Renal cortex interstitium (tissue), 11 donors: ENCODE data around the gene PRDX2. TPM values are rescaled to one million over a fixed set of nuclear protein-coding genes. Genes with fewer than 3 reads are reported as not detected.

ENCODE experiments used
- DNase-seq, 11 donors: peaks; one replicate each; pipeline ENCODE4 v3.0.0-alpha.2; 2013; ENCODE audit warnings: low read depth in 9 of 11, low spot score in 4 of 11; ENCODE audit errors: extremely low read depth in 1 of 11
- polyA plus RNA-seq, 3 donors: library from polyadenylated mRNA; unstranded; fragments of 120-200 nt; gene quantifications; one replicate each; pipeline ENCODE4 v1.2.1, GENCODE V29; 2013; ENCODE audit not compliant: insufficient read length in 3 of 3

PRDX2 gene
- polyA plus RNA-seq, 3 donors: 283 to 360 (median 327) TPM

DNA sequence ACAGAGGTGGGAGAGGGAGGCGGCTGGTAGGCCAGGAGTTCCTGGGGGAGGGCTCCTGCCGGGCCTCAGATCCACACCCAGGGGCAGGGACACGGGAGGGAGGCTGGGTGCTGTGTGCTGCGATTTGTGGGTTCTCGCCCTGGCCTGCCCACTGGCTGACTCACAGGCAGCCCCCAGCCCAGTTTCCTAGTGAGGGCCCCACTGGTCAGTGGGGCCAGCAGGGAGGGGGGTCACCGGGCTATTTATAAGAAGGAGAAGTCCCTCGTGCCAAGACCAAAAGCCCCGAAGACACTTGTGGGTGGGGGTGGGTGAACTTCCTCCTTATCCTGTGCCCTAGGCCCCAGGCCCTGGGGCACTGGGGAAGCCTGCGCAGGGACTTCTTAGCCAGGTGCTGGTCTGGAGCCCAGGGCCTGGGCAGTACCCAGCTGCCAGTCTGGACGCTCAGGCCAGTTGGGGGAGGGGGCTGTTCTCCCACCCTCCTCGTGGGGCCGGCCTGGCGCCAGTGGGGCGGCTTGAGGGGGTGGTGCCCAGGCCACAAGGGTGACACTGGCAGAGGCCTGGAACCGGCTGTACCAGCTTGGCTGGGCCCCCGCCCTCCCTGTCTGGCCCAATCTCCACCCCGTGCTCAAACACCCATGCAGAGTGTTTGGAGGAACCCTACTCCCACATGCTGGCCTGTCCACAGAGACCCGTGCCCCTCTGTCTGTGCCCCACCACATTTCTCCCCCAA lies 15.3 kb downstream of the PRDX2 start:
- no peak for DNase-seq

DNA sequence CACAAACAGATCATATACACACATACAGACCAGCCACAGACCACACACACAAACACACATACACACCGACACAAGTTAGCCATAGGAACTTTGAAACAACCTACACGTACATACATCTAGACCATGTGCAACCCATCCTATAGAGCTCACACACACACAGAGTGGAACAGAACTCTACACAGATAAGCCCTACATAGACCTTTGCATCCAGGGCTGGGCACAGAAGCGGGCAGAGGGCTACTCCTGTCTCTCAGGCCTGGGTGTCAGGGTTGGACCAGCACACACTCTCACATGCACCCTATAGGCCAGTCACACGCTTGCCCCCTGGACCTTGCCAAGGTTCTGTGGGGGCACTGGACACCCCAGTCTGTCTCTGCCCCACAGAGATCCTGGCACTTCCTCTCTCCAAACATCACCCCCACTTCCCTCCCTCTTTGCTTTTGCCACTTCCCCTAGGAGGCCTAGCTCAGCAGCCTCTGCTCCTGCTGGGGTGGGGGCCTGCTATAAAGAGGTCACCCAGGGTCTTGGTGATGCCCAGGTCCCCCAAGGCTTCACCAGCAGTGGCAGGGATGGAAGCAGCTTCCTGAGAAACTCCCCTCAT lies 16.1 kb downstream of the PRDX2 start:
- DNase-seq: no peak

DNA sequence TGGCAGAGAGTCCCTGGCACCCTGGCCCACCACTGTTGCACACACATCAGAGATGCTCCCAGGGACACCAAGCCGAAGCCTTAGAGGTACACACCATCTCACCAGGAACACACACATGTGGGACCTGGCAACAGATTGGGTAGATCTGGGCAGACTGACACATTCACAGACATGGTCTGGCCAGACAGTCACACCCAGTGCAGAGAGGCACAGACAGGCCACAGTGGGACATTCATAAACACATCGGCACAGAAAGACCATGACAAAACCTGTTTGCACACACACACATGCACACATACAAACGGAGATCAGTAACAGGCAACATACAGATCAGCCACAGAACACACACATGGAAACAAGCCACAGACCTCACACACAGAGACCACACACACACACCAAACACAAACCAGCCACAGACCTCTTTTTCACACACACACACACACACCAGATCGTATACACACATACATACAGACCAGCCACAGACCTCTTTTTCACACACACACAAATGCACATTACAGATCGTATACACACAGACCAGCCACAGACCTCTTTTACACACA lies 16.6 kb downstream of the PRDX2 start:
- no peak for DNase-seq

DNA sequence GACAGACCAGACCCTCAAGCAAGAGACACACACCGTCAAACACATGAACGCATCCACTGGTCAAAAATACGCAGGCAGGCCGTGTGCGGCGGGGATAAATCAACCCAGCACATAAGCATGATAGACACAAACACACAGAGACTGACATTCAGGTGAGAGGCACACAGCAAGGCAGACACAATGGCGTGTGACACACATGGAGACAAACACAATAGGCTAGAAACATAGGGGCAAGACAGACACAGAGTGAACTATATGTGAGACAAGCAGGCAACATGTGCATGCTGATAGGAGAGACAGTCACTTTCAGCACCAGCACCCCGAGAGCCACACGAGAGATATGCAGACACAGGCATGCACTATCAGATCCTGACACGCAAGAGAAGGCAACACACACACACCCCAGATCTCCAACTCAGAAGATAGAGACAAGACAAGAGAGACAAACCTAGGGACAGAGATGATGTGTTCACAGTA lies 17.2 kb downstream of the PRDX2 start:
- no peak for DNase-seq

DNA sequence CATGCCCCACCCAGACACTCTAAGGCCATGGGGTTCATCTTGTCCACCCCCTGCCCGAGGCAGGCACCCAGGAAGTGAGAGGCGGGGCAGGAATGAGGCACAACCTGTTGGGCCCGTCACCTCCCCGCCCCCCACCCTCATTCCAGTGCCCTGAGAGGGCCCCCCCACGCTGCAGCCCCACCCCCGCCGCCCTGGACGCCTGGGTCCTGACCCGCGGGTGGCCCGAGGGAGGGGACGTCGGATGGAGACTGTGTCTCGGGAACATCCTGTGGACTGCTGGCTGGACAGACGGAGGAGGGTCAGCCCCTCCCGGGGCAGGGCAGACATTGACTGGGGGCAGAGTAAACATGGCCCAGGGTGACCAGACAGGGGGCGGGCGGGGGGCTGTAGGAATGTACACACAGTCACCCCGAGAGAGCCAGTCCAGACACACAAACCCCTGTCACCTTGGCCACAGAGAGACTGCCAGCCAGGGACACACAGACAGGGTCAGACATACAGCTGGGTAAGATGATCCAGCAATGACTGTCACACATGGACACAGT lies 17.7 kb downstream of the PRDX2 start:
- DNase-seq: no peak

DNA sequence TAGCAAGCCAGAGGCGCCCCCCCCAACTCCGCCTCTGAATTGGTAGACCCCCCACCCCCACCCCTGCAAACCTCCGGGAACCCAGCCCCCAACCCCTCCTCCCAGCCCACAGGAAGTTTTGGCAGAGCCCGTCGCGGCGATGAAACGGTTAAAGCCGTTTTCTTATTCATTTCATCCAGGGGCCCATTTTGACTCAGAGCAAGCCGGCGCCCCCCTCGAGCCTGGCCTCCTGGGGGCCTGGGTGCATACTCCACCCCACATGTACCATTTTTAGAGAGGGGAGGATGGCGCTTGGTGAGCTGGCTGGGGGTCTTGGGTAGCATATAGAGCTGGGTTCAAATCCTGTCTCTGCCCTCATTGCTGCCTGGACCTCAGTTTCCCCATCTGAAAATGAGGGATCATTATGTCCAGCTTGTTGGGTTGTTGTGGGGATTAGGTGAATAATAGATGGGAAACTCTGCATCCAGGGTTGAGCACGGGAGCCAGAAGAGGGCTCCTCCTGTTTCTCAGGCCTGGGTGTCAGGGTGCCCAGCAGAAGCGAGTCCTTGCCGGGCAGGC lies 18.2 kb downstream of the PRDX2 start:
- DNase-seq: no peak

DNA sequence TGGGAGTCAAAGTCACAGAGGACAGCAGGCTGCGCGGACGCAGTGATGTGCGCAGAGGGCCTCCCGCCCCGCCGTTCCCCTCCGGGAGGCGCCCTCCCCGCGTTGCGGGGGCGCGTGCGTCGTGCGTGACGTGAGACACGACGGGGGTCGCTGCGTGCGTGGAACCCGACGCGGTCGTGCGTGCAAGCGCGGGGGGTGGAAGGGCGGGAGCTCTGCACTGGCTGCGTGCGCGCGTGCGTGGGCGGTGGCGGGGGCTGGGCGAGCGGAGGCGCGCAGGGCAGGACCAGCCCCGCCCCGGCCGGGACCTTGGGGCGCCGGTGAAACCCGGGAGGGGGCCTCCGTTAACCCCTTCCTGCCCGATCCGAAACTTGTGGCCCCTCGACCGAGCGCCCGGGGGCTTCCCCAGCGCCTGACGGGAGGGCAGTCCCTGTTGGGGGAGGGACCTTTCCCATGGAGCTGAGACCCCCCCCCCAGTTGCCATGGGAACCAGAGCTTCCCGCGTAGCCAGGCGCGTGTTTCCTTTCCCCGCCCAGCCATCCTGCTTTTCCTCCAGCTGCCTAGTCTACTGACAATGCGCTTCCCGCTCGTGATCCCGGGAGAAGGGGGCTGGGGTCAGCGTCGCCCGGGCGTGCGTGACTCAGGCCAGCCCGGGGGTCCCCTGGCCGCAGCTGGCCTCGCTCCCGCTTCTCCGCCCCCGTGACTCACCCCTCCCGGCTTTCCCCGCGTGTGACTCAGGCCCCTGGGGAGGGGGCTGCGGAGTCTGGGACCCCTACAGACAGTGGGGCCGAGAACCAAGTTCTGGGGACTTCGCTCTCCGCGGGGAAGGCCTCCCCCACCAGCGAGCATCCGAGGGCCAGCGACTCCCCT lies 18.9 kb downstream of the PRDX2 start:
- peak in 1 of 11 donors; percentile 81 for DNase-seq

DNA sequence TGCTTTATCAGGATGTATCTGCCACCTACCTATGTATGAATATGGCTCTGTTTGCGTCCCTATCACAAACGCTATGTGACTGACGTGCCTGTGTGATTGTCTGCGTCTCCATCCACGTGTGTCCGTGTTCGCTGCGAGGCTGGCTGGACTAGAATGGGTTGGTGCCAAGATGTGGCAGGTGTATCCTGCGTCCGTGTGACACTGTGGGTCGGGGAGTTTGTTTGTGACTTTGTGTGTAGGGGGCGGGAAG lies 19.5 kb downstream of the PRDX2 start:
- no peak for DNase-seq

DNA sequence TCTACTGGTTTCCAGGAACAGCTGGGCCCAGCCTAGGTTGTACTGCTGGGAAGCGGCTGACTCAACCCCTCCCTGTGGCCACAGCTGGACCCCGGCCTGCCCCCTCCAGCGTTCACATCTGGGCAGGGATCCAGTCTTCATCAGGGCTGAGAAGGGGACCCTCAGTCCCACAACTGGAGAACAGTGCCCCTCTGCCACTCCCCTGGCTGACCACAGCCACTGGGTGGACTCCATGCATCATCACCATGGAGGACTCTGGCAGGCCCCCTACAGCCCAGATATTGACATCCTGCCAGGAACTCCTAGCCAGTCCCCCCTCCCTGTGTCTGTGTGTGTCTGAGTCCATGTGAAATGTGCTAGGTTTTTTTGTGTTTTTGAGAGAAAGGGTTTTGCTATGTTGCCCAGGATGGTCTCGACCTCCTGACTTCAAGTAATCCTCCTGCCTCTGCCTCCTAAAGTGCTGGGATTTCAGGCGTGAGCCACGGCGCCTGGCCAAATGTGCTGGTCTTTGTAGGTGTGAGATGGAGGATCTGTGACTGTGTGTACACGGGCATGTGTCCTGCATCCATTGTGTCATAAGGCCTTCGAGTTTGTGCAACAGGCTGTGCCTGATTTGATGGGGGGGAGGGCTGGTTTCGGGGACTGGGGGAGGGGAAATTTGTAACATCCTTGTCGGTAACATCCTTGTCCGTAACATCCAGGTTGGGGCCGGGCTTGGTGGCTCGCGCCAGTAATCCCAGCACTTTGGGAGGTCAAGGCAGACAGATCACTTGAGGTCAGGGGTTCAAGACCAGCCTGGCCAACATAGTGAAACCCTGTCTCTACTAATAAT lies 22.2 kb downstream of the PRDX2 start:
- DNase-seq: no peak

DNA sequence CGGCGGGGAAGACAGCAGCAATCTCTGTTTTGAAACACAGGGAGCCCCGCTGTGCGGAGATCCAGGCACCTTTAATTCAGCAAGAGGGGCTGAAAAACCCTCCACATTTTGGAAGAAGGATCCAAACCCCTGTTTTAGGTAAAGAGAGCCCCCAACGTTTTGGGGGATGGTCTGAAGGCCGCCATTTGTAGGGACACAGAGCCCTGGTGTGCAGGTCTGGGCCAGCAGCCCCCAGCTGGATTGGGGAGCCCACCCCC lies 22.8 kb downstream of the PRDX2 start:
- DNase-seq: no peak

DNA sequence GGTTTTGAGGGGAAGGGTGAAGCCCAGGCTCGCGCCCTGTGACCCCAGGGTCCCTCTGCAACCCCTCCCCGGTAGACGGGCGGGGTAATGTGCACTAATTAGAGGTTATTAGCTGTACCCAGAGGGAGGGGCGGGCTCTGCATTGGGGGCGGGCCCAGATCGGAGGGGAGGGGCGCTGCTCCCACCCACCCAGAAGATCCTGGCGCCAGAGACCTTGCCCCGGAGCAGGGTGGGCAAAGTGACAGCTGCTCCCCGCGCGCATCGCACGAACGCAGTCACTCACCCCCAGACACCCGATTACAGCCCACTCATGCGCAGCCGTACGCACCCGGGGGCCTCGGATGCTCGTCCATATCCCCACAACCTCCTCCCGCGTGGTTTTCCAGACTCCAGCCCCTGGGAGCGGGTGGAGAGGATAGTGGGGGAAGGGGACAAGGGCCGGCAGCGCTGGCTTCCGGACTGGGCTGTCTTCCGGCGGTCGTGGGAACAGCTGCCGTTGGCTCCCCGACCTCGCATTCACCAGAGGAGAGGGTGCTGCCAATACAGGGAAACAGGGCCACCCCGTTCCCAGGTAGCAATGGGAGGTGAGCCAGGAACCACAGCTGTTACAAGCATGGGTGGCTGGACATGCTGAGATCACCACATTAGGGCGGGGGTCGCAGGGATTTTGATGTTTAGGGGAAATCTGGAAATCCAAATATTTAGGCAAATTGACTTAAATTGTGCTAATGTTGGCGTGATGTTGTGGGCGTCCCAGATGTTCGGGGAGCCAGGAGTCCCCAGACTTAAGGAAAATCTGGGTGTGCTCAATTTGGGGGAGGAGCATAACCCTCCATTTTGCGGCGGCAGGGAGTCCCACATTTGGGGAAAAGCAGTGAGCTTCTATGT lies 23.3 kb downstream of the PRDX2 start:
- DNase-seq: no peak

DNA sequence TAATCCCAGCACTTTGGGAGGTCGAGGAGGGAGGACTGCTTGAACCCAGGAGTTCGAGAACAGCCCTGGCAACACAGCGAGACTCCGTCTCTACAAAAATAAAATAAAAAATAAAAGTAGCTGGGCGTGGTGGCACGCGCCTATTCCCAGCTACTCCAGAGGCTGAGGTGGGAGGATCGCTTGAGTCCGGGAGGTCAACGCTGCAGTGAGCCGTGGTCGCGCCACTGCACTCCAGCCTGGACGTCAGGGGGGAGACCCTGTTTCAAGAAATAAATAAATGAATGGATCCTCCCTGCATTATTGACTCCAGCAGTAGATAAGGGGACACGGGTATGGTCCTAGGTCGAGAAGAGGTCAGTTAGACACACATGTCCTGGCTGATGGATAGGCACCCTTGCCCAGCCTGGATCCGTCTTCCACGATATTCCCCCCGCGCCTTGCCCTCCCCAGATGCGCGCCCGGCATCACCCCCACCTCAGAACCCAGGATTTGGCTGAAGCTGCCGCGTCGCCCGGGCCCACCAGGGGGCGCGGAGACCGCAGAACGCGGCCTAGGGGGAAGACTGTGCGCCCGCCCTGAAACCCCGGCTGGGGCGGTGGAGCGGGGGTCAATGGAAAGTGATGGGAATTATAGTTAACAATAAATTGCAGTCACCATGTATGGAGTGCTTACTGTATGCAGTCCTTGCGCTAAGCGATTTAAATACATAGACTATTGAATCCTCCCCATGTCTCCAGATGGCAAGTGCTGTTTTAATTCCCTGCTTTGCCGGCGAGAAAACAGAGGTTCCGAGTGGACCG lies 24.2 kb downstream of the PRDX2 start:
- DNase-seq: no peak

DNA sequence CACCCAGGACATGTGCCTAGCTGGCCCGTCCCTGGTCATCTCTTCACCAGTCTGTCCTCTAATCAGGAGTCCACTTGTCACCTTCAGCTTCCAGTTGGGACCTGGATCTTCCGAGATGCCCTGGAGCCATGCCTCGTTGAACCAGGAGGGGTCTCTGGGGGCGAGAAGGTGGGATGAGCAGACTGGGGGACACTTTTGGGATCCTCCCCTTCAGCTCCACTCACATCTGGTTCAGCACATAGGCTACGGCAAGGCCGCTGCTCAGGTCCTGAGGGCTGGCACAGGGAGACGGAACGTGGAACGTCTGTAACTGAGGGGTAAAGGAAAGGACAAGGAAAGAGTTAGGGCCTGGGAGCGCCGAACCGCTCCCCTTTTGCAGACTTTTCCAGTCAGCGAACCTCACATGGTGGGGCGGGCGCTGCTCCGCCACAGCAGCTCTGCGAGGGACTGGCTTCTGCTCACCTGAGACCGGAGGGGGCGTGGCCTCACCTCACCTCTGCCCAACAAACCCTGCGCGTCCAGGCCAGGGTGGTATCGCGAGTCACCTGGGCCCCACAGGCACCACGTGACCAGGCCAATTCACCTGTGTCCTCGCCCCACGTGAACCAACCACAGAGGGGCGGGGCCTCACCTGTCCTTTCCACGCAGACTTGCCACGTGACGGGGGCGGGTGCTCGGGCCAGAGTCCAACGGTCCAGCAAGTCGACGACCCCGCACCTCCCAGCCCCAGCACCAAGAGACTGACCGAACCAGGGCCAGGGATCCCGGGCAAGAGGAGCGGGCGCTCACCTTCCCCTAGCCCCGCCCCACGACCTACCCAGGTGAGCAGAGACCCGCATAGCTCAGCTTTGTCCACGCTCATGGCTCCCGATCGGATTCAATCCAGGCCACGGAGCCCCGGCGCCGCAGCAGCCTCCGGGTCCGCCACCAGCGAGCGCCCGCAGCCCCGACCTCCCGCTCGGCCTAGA lies 26.7 kb downstream of the PRDX2 start, which contains the start of gene HOOK2:
Gene HOOK2, minus strand, starts transcription at position 965 of the 968 bp plus-strand sequence. Its CDS starts 103 bp downstream, at position 862.
- DNase-seq: peak in 1 of 11 donors; percentile 84

DNA sequence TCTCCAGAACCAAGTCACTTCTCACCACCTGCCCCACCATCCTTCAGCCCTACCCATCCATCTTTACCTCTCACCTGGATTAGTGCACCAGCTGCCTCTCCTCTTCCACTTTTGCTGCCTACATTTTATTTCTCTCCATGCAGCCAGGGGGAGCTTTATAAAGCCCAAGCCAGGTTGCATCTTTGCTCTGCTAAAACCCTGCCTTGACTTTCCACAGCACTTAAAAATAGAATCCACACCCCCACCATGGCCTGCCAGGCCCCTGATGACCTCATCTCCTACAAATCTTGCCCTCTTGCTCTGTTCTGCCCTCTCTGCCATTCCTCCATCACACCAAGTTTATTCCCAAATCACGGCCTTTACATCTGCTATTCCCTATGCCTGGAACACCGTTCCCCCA lies 28.0 kb downstream of the PRDX2 start:
- no peak for DNase-seq

DNA sequence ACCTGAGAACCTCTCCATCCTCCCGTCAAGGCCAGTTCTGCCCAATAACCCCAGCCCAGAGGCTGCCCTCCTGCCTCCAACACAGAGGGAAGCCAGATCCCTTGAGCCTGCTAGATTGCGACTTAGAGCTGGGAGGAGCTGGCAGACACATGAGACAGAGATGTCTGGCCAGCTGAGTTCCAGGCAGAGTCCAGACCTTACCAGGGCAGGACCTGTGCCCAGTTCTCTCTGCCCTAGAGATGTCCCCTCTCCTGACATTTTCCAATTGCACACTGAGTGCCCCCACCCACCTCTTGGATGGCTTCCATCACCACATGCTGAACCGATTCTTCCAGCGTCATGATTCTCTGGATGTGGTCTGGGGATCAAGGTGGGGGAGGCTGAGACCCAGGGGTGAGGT lies 29.3 kb downstream of the PRDX2 start:
- DNase-seq: no peak

DNA sequence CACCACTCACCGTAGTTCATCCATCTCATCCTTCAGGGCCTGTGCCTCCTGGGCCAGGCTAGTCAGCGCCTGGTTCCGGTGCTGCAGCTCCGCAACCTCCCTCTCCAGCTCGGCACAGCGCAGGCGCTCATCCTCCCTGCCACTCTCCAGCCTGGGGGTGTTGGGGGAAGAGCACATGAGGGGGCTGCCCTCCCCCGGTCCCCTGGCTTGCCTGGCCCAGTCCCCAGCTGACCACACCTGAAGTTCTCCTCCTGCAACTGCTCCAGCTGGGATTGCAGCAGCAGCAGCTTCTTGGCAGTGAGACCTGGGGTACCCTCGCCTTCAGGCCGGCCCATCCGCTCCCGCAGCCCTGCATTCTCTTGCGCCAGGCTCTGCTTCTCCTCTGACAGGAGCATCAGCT lies 30.7 kb downstream of the PRDX2 start:
- no peak for DNase-seq
